ENCODE measurements around the gene MAPK9.
A peak's percentile ranks its signal among the peaks of the same experiment; 100 is the strongest.

The MAPK9 gene

DNA sequence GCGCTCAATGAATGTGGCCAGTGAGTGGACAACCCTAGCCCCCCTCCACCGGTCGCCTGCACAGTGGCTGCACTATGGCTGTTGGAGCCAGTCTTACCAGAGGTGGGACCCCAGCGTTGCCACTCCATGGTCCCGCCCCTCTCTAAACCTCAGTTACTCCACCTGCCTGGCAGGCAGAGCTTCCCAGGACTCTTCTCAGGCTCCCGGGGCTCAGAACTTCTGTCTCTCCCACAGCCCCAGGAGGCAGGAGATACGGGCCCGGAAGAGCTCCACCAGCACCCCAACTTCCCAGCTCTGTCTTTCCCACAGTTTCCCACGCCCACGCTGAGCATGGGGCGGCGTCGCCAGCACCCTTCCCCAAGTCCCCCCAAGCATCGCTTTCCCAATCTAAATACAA is 83.8 kb downstream of the MAPK9 start:
- H3K4me3 ChIP-seq (replicated peaks in 1 of 2; ENCODE audit: low read depth in 2 of 2, low read length in 2 of 2): no peak overlapping the region
- TF ChIP-seq, protein P1, sequence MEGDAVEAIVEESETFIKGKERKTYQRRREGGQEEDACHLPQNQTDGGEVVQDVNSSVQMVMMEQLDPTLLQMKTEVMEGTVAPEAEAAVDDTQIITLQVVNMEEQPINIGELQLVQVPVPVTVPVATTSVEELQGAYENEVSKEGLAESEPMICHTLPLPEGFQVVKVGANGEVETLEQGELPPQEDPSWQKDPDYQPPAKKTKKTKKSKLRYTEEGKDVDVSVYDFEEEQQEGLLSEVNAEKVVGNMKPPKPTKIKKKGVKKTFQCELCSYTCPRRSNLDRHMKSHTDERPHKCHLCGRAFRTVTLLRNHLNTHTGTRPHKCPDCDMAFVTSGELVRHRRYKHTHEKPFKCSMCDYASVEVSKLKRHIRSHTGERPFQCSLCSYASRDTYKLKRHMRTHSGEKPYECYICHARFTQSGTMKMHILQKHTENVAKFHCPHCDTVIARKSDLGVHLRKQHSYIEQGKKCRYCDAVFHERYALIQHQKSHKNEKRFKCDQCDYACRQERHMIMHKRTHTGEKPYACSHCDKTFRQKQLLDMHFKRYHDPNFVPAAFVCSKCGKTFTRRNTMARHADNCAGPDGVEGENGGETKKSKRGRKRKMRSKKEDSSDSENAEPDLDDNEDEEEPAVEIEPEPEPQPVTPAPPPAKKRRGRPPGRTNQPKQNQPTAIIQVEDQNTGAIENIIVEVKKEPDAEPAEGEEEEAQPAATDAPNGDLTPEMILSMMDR (IDR thresholded peaks at IDR 0.05; ENCODE audit: low read depth, low read length): no peak

DNA sequence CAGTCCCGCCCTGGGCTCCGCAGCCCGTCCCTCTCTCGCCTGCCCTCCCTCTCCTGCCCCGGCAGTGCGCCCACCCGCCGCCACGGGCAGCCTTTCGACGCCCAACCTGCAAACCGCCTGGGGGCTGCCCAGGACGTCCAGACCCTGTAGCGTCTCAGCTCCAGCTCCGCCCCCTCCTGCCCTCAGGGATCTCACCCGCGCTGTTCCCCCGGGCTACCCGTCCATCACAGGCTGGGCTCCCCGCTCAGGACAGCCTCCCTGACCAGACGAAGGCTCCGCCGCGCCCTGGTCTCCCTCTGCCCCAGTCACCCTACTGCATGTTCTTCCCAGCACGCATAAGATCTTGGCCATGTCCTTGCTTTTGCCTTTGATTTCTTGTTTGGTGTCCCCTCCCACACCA is 84.3 kb downstream of the MAPK9 start:
- no peak for DNase-seq (ENCODE audit: low read depth in 2 of 2)
- no peak overlapping the region for H3K4me3 ChIP-seq (replicated peaks in 1 of 2; ENCODE audit: low read depth in 2 of 2, low read length in 2 of 2)
- TF ChIP-seq, protein P1 (IDR thresholded peaks at IDR 0.05; ENCODE audit: low read depth, low read length): no peak

More for the DNA sequence above, 83.8 kb downstream of the MAPK9 start:
- no peak for DNase-seq (ENCODE audit: low read depth in 2 of 2)

DNA sequence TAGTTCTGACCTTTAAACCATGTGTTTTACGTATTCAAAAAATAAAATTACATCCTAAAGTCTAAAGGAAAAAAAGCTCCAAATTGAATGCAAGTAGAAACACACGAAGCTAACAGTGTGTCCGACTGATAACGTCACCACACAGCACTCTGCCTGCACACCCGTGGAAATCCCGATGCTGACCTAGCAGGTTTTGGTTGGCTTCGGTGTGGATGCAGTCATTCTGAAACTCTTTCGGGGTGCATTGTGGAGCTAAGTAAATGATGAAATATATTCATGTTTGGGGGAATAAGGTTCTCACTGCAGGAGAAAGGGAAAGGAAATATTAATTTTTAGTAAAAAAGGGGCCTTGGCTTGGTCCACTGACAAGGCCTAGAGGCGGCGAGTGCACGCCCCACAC is 84.9 kb downstream of the MAPK9 start:
- no peak overlapping the region for H3K4me3 ChIP-seq (replicated peaks in 1 of 2; ENCODE audit: low read depth in 2 of 2, low read length in 2 of 2)
- no peak for DNase-seq (ENCODE audit: low read depth in 2 of 2)
- TF ChIP-seq, protein P1 (IDR thresholded peaks at IDR 0.05; ENCODE audit: low read depth, low read length): no peak

DNA sequence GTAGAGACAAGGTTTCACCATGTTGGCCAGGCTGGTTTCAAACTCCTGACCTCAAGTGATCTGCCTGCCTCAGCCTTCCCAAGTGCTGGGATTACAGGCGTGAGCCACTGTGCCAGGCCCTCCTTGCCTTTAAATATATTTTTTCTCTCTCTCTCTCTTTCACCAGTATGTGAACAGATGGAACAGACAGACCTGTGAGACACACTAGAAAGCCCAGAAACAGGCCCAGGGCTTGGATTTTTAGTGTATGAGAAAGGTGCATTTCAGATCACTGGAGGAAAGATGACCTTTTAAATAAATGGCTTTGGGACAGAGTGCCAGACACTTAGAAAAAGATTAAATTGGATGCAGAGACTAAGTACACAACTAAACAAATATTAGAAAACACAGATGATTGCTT is 86.0 kb downstream of the MAPK9 start:
- TF ChIP-seq, protein P1 (IDR thresholded peaks at IDR 0.05; ENCODE audit: low read depth, low read length): no peak
- no peak for DNase-seq (ENCODE audit: low read depth in 2 of 2)
- H3K4me3 ChIP-seq (replicated peaks in 1 of 2; ENCODE audit: low read depth in 2 of 2, low read length in 2 of 2): no peak overlapping the region

DNA sequence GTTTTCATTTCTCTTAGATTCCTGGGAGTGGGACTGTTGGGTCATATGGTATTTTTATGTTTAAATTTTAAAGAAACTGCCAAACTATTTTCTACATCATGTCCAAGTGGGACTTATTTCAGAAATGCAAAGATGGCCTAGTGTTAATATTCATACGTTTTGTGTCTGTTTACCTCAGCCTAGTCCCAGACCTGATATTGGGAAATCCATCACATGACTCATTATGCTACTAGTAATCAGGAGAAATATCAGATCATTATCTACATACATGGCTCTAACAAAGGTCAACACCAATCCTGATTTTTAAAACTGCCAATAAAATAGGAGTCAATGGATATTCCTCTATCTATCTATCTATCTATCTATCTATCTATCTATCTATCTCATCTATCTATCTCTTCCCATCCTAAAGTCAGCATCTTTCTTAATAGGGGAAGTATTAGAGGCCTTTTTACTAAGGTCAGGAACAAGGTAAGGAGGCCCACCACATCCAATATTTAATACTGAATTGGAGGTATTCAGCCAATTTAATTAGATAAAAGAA is 87.5 kb downstream of the MAPK9 start:
- no peak for DNase-seq (ENCODE audit: low read depth in 2 of 2)
- H3K4me3 ChIP-seq (replicated peaks in 1 of 2; ENCODE audit: low read depth in 2 of 2, low read length in 2 of 2): no peak overlapping the region
- TF ChIP-seq, protein P1 (IDR thresholded peaks at IDR 0.05; ENCODE audit: low read depth, low read length): no peak

DNA sequence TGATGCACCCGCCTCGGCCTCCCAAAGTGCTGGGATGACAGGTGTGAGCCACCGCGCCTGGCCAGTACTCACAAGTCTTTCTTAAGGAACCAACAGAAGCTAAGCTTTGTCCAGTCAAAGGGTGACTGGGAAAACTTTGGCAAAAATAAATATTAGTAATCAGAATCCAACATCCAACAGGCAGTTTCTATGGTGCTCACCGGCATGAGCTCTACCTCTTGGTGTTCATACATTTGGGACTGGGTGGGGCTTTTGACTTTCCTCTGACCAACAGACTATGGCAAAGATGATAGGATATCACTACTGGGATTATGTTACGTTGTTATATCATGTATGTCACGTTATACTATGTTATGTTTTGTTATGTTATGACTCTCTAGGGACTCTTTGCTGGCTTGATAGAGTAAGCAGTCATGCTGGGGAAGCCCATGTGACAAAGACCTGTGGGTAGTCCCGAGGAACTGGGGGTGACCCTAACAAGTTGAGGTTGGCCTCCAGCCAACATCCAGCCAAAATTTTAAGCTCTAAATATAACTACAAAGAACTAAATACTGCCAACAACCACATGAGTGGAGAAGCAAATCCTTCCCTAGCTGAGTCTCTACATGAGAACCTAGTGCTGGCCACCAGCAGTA is 88.8 kb downstream of the MAPK9 start:
- DNase-seq (ENCODE audit: low read depth in 2 of 2): peak in 1 of 2 donors; percentile 11
- no peak overlapping the region for H3K4me3 ChIP-seq (replicated peaks in 1 of 2; ENCODE audit: low read depth in 2 of 2, low read length in 2 of 2)
- TF ChIP-seq, protein P1 (IDR thresholded peaks at IDR 0.05; ENCODE audit: low read depth, low read length): no peak

Measured in cardiac fibroblast (primary cell).